Sigmoid colon (tissue), 7 donors: Measurements from ENCODE around the gene SPTLC1. TPM values are rescaled to one million over a fixed set of nuclear protein-coding genes. Genes with fewer than 3 reads are reported as not detected.
A peak's percentile ranks its signal among the peaks of the same experiment; 100 is the strongest.

ENCODE experiments used
- DNase-seq: peaks from one replicate; pipeline ENCODE4 v3.0.0-alpha.2; 2019
- H3K27ac ChIP-seq, 4 donors: fragments of 200-600 bp; sonication (generic); one replicate each; pipeline ENCODE4 v1.5.1; 2016 to 2019; ENCODE audit warnings: mild to moderate bottlenecking in 1 of 4
- H3K27me3 ChIP-seq, 3 donors: fragments of 200-600 bp; sonication (generic); one replicate each; pipeline ENCODE4 v1.5.1; 2019; ENCODE audit warnings: mild to moderate bottlenecking in 1 of 3
- H3K36me3 ChIP-seq, 4 donors: fragments of 200-600 bp; sonication (generic); one replicate each; pipeline ENCODE4 v1.5.1; 2016 to 2019
- H3K4me1 ChIP-seq, 4 donors: fragments of 200-600 bp; sonication (generic); one replicate each; pipeline ENCODE4 v1.5.1; 2017 to 2019
- H3K4me3 ChIP-seq, 4 donors: fragments of 200-600 bp; sonication (generic); one replicate each; pipeline ENCODE4 v1.5.1; 2017 to 2019; ENCODE audit warnings: mild to moderate bottlenecking in 2 of 4, moderate library complexity in 1 of 4
- H3K9me3 ChIP-seq, 4 donors: fragments of 200-600 bp in 3 of 4; sonication (generic) in 3 of 4; one replicate each; pipeline versions ENCODE4 v1.5.1 to v1.6.1; 2013 to 2019
- CTCF ChIP-seq, 4 experiments: fragments of 450-650 bp in 3 of 4; fragments of 200-600 bp in 1 of 4; IDR thresholded peaks; one replicate each; pipeline ENCODE4 v1.5.1; 2016 to 2019; ENCODE audit warnings: antibody characterized with exemption in 4 of 4, mild to moderate bottlenecking in 3 of 4, moderate library complexity in 2 of 4
- EP300 ChIP-seq, 4 donors: sonication (generic); formaldehyde crosslinking; IDR thresholded peaks; one replicate each; pipeline ENCODE4 v1.6.1; 2017; ENCODE audit warnings: antibody characterized with exemption in 4 of 4
- POLR2A ChIP-seq, 2 donors: fragments of 450-650 bp; IDR thresholded peaks; one replicate each; pipeline ENCODE4 v1.6.1; 2016; ENCODE audit warnings: antibody characterized with exemption in 2 of 2, mild to moderate bottlenecking in 2 of 2, moderate library complexity in 2 of 2
- POLR2AphosphoS5 ChIP-seq, 4 donors: sonication (generic); formaldehyde crosslinking; IDR thresholded peaks; one replicate each; pipeline ENCODE4 v1.6.1; 2017; ENCODE audit warnings: antibody characterized with exemption in 4 of 4
- WGBS, 2 donors: extraction: QIAGEN DNeasy Blood & Tissue Kit; methylation state at CpG; one replicate each; pipeline ENCODE4 v1.1.7; 2013; 5-methylcytosine and 5-hydroxymethylcytosine counted together
- intact Hi-C: fragments of 100-400 bp; cut with DNase I; formaldehyde crosslinking; loops from one replicate; pipeline ENCODE4 v1.15.1; 2023
- polyA plus RNA-seq, 3 donors: library from polyadenylated mRNA; stranded (reverse); fragments of 200-250 nt; gene quantifications; one replicate each; pipeline ENCODE4 v1.2.3, GENCODE V29; 2013
- total RNA-seq, 4 donors: library from RNA; depleted of rRNA; stranded (reverse); fragments of >200 nt; gene quantifications; one replicate each; pipeline ENCODE4 v1.1.0, GENCODE V29; 2016
- donor health status: healthy with polysubstance abuse.
- donor health status: Bipolar disorder and iron deficiency.
- donor health status: healthy.

The SPTLC1 gene
- total RNA-seq (10 to 100 TPM; 55.0 to 75.4 (median 67.8) TPM), polyA plus RNA-seq (10 to 100 TPM; 10.2 to 47.1 (median 11.1) TPM)

DNA sequence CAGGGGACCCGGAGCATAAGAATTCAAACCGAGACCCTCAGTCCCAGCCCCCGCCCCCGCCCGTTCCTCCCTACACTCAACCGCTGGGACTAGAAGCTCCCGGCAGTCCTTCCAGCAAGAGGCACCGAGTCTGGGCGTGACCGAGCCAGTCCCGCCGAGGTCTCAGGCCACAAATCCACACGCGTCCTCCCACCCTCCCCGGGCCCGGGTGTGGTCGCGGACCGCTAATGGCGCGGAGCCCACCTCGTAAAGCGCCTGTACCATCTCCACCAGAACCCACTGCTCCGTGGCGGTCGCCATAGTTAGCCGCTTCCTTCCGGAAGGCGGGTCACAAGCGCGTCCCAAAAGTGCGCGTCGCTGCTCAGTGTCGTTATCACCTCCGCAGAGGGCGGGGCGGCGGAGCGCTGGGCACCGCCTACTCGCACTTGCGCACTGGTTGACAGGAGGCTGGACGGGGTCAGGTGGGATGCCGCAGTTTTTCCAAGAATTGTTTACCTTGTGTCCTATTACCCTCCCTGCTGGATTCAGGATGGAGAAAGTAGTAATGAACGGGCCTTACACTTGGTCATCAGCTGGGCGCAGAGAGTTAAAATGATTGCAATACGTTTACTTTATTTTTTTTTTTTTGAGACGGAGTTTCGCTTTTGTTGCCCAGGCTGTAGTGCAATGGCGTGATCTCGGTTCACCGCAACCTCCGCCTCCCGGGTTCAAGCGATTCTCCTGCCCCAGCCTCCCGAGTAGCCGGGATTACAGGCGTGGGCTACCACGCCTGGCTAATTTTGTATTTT lies at the start of gene SPTLC1:
Gene SPTLC1, minus strand, starts transcription at position 343 of the 788 bp plus-strand sequence. Its CDS starts 43 bp downstream, at position 300.
- TF ChIP-seq CTCF (IDR thresholded peaks at IDR 0.05) (no peak), POLR2AphosphoS5 (IDR thresholded peaks at IDR 0.05) (peak; percentile 93 to 99 (median 97)), EP300 (IDR thresholded peaks at IDR 0.05) (peak in 1 of 4 donors; percentile 85), POLR2A (IDR thresholded peaks at IDR 0.05) (peak; percentile 83 to 90)
- peak within 1 kb of the TSS; percentile 79 to 95 (median 90) for H3K4me3 ChIP-seq
- peaks cover 0 to 23% (median 17%) of the 10 kb centered on the region in 4 donors for H3K4me1 ChIP-seq
- H3K36me3 ChIP-seq: peaks cover 0 to 25% (median 2%) of the 10 kb centered on the region in 4 donors
- H3K27me3 ChIP-seq: no peaks in the 10 kb centered on the region
- H3K9me3 ChIP-seq: no peaks in the 10 kb centered on the region
- WGBS, 2 donors: 1% methylated on average over 60 of the region's 60 CpGs
- DNase-seq: peak; percentile 98
- intact Hi-C loops: loop anchor here (5.0 kb wide), 1 partner anchor 163 kb away; the partner anchor contains the start of gene ROR2
- peak within 1 kb of the TSS; percentile 89 to 92 (median 90) for H3K27ac ChIP-seq

GRCh38 chr9:92164975-92165374 lies 49.8 kb upstream of the SPTLC1 start:
- TF ChIP-seq POLR2A (IDR thresholded peaks at IDR 0.05) (no peak), EP300 (IDR thresholded peaks at IDR 0.05) (no peak), CTCF (IDR thresholded peaks at IDR 0.05) (no peak), POLR2AphosphoS5 (IDR thresholded peaks at IDR 0.05) (no peak)

GRCh38 chr9:92164490-92164889 lies 49.3 kb upstream of the SPTLC1 start:
- TF ChIP-seq POLR2AphosphoS5 (IDR thresholded peaks at IDR 0.05) (no peak), POLR2A (IDR thresholded peaks at IDR 0.05) (no peak), EP300 (IDR thresholded peaks at IDR 0.05) (no peak), CTCF (IDR thresholded peaks at IDR 0.05) (no peak)
- H3K4me3 ChIP-seq: no peak overlapping the region
- no peaks in the 10 kb centered on the region for H3K36me3 ChIP-seq
- intact Hi-C loops: no loop called here
- H3K27me3 ChIP-seq: no peaks in the 10 kb centered on the region
- DNase-seq: no peak
- H3K27ac ChIP-seq: no peak overlapping the region
- no peaks in the 10 kb centered on the region for H3K4me1 ChIP-seq
- 87 to 93% methylated on average over 2 of the region's 2 CpGs for WGBS, 2 donors
- peaks cover 0 to 5% (median 0%) of the 10 kb centered on the region in 4 donors for H3K9me3 ChIP-seq

More at GRCh38 chr9:92164975-92165374, 49.8 kb upstream of the SPTLC1 start:
- intact Hi-C loops: no loop called here
- no peaks in the 10 kb centered on the region for H3K4me1 ChIP-seq
- H3K4me3 ChIP-seq: no peak overlapping the region
- peaks cover 0 to 5% (median 0%) of the 10 kb centered on the region in 4 donors for H3K9me3 ChIP-seq
- no peak for DNase-seq
- 88 to 96% methylated on average over 1 of the region's 1 CpG for WGBS, 2 donors
- no peak overlapping the region for H3K27ac ChIP-seq
- no peaks in the 10 kb centered on the region for H3K36me3 ChIP-seq
- no peaks in the 10 kb centered on the region for H3K27me3 ChIP-seq

DNA sequence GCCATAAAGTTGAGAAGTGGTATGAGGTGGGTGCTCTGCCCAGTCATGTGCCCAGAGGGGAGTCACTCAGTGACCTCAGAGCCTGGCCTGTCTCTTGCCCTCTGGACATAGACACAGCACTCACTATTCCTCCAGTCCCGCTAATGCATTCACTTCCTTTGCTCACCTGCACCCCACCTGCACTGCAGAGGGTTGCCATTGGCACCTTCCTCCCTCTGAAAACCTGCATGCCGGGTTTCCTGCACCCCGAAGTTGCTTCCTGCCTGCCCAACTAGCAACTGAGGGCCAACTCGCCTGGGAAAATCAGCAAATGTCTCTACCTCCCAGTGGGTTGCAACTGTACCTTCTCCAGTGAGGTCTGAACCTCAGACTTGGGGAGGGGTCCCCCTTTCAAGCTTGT lies 48.1 kb upstream of the SPTLC1 start:
- Histone ChIP-seq H3K27me3 (no peaks in the 10 kb centered on the region), H3K4me1 (no peaks in the 10 kb centered on the region), H3K9me3 (peaks cover 0 to 5% (median 0%) of the 10 kb centered on the region in 4 donors), H3K27ac (no peak overlapping the region), H3K36me3 (no peaks in the 10 kb centered on the region), H3K4me3 (no peak overlapping the region)
- DNase-seq: no peak
- TF ChIP-seq EP300 (IDR thresholded peaks at IDR 0.05) (no peak), CTCF (IDR thresholded peaks at IDR 0.05) (no peak)
- intact Hi-C loops: no loop called here
- 82 to 89% methylated on average over 4 of the region's 4 CpGs for WGBS, 2 donors
